Measurements from ENCODE around the gene AMY1A. TPM values are rescaled to one million over a fixed set of nuclear protein-coding genes. Genes with fewer than 3 reads are reported as not detected.
"Not testable (repeated sequence)": the region's sequence is repeated elsewhere in the genome, so short reads cannot be mapped to it uniquely, and the experiment has no call there.

The AMY1A gene
- polyA plus RNA-seq, 1 experiment: not detected

GRCh38 chr1:103700669-103701068, 45.1 kb downstream of the AMY1A start:
- H3K27ac ChIP-seq (ENCODE audit: low read depth, low read length); H3K4me3 ChIP-seq (ENCODE audit: low read depth, low read length); POLR2A ChIA-PET; H3K27me3 ChIP-seq (ENCODE audit: control insufficient read depth, insufficient read depth, low read length); DNase-seq (ENCODE audit: low read depth, low spot score); CTCF ChIA-PET; H3K9me3 ChIP-seq (ENCODE audit: control insufficient read depth, insufficient read depth, low read length): not testable (repeated sequence)

GRCh38 chr1:103701256-103701655, 45.7 kb downstream of the AMY1A start:
- H3K27ac ChIP-seq (ENCODE audit: low read depth, low read length); DNase-seq (ENCODE audit: low read depth, low spot score); H3K9me3 ChIP-seq (ENCODE audit: control insufficient read depth, insufficient read depth, low read length); POLR2A ChIA-PET; CTCF ChIA-PET; H3K27me3 ChIP-seq (ENCODE audit: control insufficient read depth, insufficient read depth, low read length); H3K4me3 ChIP-seq (ENCODE audit: low read depth, low read length): not testable (repeated sequence)

DNA sequence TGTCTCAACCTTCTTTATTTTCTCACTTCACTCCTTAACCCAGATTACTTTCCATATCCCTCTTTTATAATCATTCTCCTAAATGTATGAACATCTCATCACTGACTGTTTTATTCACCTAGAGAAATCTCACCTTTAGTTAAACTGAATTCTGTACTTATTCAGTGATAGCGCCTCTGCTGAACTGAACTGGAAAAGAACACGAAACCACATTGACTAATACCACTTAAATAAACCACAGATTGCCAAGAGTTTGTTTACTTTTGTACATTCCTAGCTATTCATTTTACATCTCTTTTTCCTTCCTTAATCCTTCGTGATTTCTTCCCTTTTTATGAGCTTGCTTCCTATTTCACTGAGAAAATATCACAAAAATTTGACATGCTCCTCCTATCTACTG, 52.1 kb downstream of the AMY1A start:
- H3K9me3 ChIP-seq (ENCODE audit: control insufficient read depth, insufficient read depth, low read length); H3K27ac ChIP-seq (ENCODE audit: low read depth, low read length); DNase-seq (ENCODE audit: low read depth, low spot score); H3K4me3 ChIP-seq (ENCODE audit: low read depth, low read length); H3K27me3 ChIP-seq (ENCODE audit: control insufficient read depth, insufficient read depth, low read length); CTCF ChIA-PET; POLR2A ChIA-PET: not testable (repeated sequence)

GRCh38 chr1:103710381-103710780, 54.8 kb downstream of the AMY1A start:
- POLR2A ChIA-PET; CTCF ChIA-PET; H3K27me3 ChIP-seq (ENCODE audit: control insufficient read depth, insufficient read depth, low read length); H3K4me3 ChIP-seq (ENCODE audit: low read depth, low read length); H3K27ac ChIP-seq (ENCODE audit: low read depth, low read length); DNase-seq (ENCODE audit: low read depth, low spot score); H3K9me3 ChIP-seq (ENCODE audit: control insufficient read depth, insufficient read depth, low read length): not testable (repeated sequence)

Small RNA genes lying within 50 kb of the gene (small RNA-seq; reads per million reads assigned to genes)
- not detected for gene AC105272.1 (ENCODE audit: insufficient read length, low read depth)

Other genes with a start within 250 kb of the AMY1A start
- 12.9 and 18.3 TPM in 2 replicates for gene RNPC3, start 130.1 kb upstream of the AMY1A start, polyA plus RNA-seq (2011; rRNA removed)
- 0.91 and 1.1 TPM in 2 replicates for gene AMY2B, start 84.2 kb upstream of the AMY1A start, polyA plus RNA-seq (2011; rRNA removed)
- gene AMY2A, start 38.3 kb upstream of the AMY1A start, polyA plus RNA-seq (2011; rRNA removed): not detected in 2 replicates
- gene AMY1B, start 40.5 kb downstream of the AMY1A start, polyA plus RNA-seq (2011; rRNA removed): not detected in 2 replicates
- not detected in 2 replicates for gene AMY1C, start 94.1 kb downstream of the AMY1A start, polyA plus RNA-seq (2011; rRNA removed)

All from AG04450 (cell line).